Mesenchymal stem cell (in vitro differentiated cells and primary cell): ENCODE results near the gene SPINT2. TPM values are rescaled to one million over a fixed set of nuclear protein-coding genes. Genes with fewer than 3 reads are reported as not detected.

Experiments
- DNase-seq: peaks from one replicate; pipeline ENCODE4 v3.0.0-alpha.2; 2013
- H2AFZ ChIP-seq: one replicate; pipeline ENCODE4 v1.6.1; 2013; ENCODE audit warnings: low read depth, mild to moderate bottlenecking, control low read depth, inconsistent platforms, low read length, moderate library complexity
- H2AK5ac ChIP-seq: 2 replicates; pipeline ENCODE4 v1.6.1; 2013; ENCODE audit warnings: low read length, moderate library complexity, mild to moderate bottlenecking, inconsistent platforms; ENCODE audit not compliant: severe bottlenecking
- H2BK120ac ChIP-seq: one replicate; pipeline ENCODE4 v1.6.1; 2013; ENCODE audit warnings: low read depth, mild to moderate bottlenecking, inconsistent platforms, low read length, moderate library complexity
- H2BK12ac ChIP-seq, 2 experiments: one replicate each; pipeline ENCODE4 v1.6.1; 2013; ENCODE audit warnings: inconsistent platforms in 2 of 2, low read length in 2 of 2, mild to moderate bottlenecking in 2 of 2, moderate library complexity in 2 of 2, control low read depth in 1 of 2
- H2BK15ac ChIP-seq: one replicate; pipeline ENCODE4 v1.6.1; 2013; ENCODE audit warnings: mild to moderate bottlenecking, low read depth, inconsistent platforms; ENCODE audit not compliant: poor library complexity, severe bottlenecking
- H2BK5ac ChIP-seq: 2 replicates; pipeline ENCODE4 v1.6.1; 2013; ENCODE audit warnings: low read depth, mild to moderate bottlenecking, low read length, control low read depth, inconsistent platforms; ENCODE audit not compliant: poor library complexity, severe bottlenecking
- H3K14ac ChIP-seq, 2 experiments: one replicate each; pipeline ENCODE4 v1.6.1; 2013; ENCODE audit warnings: inconsistent platforms in 2 of 2, low read length in 2 of 2, control low read depth in 1 of 2, mild to moderate bottlenecking in 1 of 2, moderate library complexity in 1 of 2
- H3K18ac ChIP-seq, 2 experiments: one replicate each; pipeline ENCODE4 v1.6.1; 2013; ENCODE audit warnings: inconsistent platforms in 2 of 2, low read length in 2 of 2, control low read depth in 1 of 2, low read depth in 1 of 2, mild to moderate bottlenecking in 1 of 2
- H3K23ac ChIP-seq, 2 experiments: one replicate each; pipeline ENCODE4 v1.6.1; 2013; ENCODE audit warnings: inconsistent platforms in 2 of 2, low read length in 2 of 2, mild to moderate bottlenecking in 2 of 2, moderate library complexity in 2 of 2, control low read depth in 1 of 2
- H3K27ac ChIP-seq: 2 replicates; pipeline ENCODE4 v1.5.1; 2013; ENCODE audit warnings: mild to moderate bottlenecking, moderate library complexity, low read length, control low read depth, inconsistent platforms; ENCODE audit not compliant: poor library complexity, severe bottlenecking
- H3K27me3 ChIP-seq, 2 experiments: 2 replicates each; pipeline versions ENCODE4 v1.6.1 to v1.7.0; 2013; ENCODE audit warnings: low read length in 2 of 2, mild to moderate bottlenecking in 2 of 2, moderate library complexity in 2 of 2, control low read depth in 1 of 2, inconsistent platforms in 1 of 2; ENCODE audit not compliant: control insufficient read depth in 1 of 2, insufficient read depth in 1 of 2
- H3K36me3 ChIP-seq, 2 experiments: 2 replicates each; pipeline versions ENCODE4 v1.6.1 to v1.7.0; 2013; ENCODE audit warnings: low read length in 2 of 2, control low read depth in 1 of 2, inconsistent platforms in 1 of 2, low read depth in 1 of 2, mild to moderate bottlenecking in 1 of 2; ENCODE audit not compliant: insufficient read depth in 2 of 2, control insufficient read depth in 1 of 2
- H3K4ac ChIP-seq, 2 experiments: one replicate each; pipeline ENCODE4 v1.6.1; 2013; ENCODE audit warnings: inconsistent platforms in 2 of 2, low read length in 2 of 2, mild to moderate bottlenecking in 2 of 2, moderate library complexity in 2 of 2, control low read depth in 1 of 2, low read depth in 1 of 2
- H3K4me1 ChIP-seq: 2 replicates; pipeline ENCODE4 v1.6.1; 2013; ENCODE audit warnings: low read depth, low read length, control low read depth; ENCODE audit not compliant: control insufficient read depth, insufficient read depth
- H3K4me2 ChIP-seq: 2 replicates; pipeline ENCODE4 v1.6.1; 2013; ENCODE audit warnings: low read length, mild to moderate bottlenecking, inconsistent platforms; ENCODE audit not compliant: poor library complexity, severe bottlenecking
- H3K4me3 ChIP-seq, 2 experiments: 2 replicates each; pipeline versions ENCODE4 v1.5.1 to v1.7.0; 2013; ENCODE audit warnings: low read length in 2 of 2, mild to moderate bottlenecking in 2 of 2, control low read depth in 1 of 2, low read depth in 1 of 2; ENCODE audit not compliant: insufficient read depth in 1 of 2
- H3K79me1 ChIP-seq: replicated peaks from 2 replicates; pipeline ENCODE4 v1.6.1; 2013; ENCODE audit warnings: mild to moderate bottlenecking, control low read depth, low read length, inconsistent platforms; ENCODE audit not compliant: poor library complexity, severe bottlenecking
- H3K9ac ChIP-seq: 2 replicates; pipeline ENCODE4 v1.7.0; 2013; ENCODE audit warnings: mild to moderate bottlenecking, low read length, moderate library complexity
- H3K9me3 ChIP-seq: 2 replicates; pipeline ENCODE4 v1.7.0; 2013; ENCODE audit warnings: mild to moderate bottlenecking, low read length; ENCODE audit not compliant: control insufficient read depth
- H4K8ac ChIP-seq: one replicate; pipeline ENCODE4 v1.6.1; 2013; ENCODE audit warnings: inconsistent platforms, mild to moderate bottlenecking, low read length, moderate library complexity
- H4K91ac ChIP-seq: one replicate; pipeline ENCODE4 v1.6.1; 2013; ENCODE audit warnings: mild to moderate bottlenecking, low read length, inconsistent platforms
- WGBS: methylation state at CpG from one replicate; pipeline ENCODE4 v1.1.7; 2013; ENCODE audit warnings: mixed read lengths; 5-methylcytosine and 5-hydroxymethylcytosine counted together
- polyA plus RNA-seq, 2 experiments: library from polyadenylated mRNA; stranded (reverse); fragments of 200-250 nt; gene quantifications; one replicate each; pipeline ENCODE4 v1.2.3, GENCODE V29; 2013

Gene SPINT2
- 6.9 TPM for polyA plus RNA-seq (2013, experiment 1 of 2)
- 7.6 TPM for polyA plus RNA-seq (2013, experiment 2 of 2)

- WGBS = 8% methylated on average over 61 of the region's 78 CpGs
- Histone ChIP-seq H3K9ac (no peak within 1 kb of the TSS), H3K79me1 (peaks cover 2% of the 10 kb centered on the region)
Observed at GRCh38 chr19:38264486-38265212, at the start of gene SPINT2. Gene SPINT2 (plus strand): TSS chr19:38264573. CDS start chr19:38264893, 320 bp downstream.

GRCh38 chr19:38216785-38217641 lies 47.4 kb upstream of the SPINT2 start:
- Histone ChIP-seq H3K79me1 (no peaks in the 10 kb centered on the region), H3K4me2 (no peak overlapping the region), H2BK12ac (no peak overlapping the region), H3K27ac (no peak overlapping the region), H3K9me3 (no peaks in the 10 kb centered on the region), H3K9ac (no peak overlapping the region), H2AK5ac (no peak overlapping the region), H3K27me3 (no peaks in the 10 kb centered on the region), H2BK5ac (no peak overlapping the region), H2AFZ (no peak overlapping the region), H2BK15ac (no peak overlapping the region), H3K14ac (no peak overlapping the region), H3K4ac (no peak overlapping the region), H3K23ac (no peak overlapping the region), H3K18ac (no peak overlapping the region), H4K91ac (no peak overlapping the region), H3K4me1 (peaks cover 13% of the 10 kb centered on the region), H4K8ac (no peak overlapping the region), H2BK120ac (no peak overlapping the region), H3K4me3 (no peak overlapping the region), H3K36me3 (peaks cover 0 to 10% of the 10 kb centered on the region in 2 experiments)
- 83% methylated on average over 13 of the region's 26 CpGs for WGBS
- DNase-seq = no peak

More at GRCh38 chr19:38264486-38265212, at the start of gene SPINT2:
- H3K23ac ChIP-seq = peak within 1 kb of the TSS; percentile 79 to 80
- peak within 1 kb of the TSS; percentile 37 to 60 for H3K4ac ChIP-seq
- H3K4me1 ChIP-seq = peaks cover 44% of the 10 kb centered on the region
- peak within 1 kb of the TSS; percentile 75 for H3K27ac ChIP-seq
- peak within 1 kb of the TSS; percentile 52 to 86 for H3K18ac ChIP-seq
- H3K36me3 ChIP-seq = no peaks in the 10 kb centered on the region
- H3K4me3 ChIP-seq = peak within 1 kb of the TSS; percentile 74 to 75
- peak within 1 kb of the TSS; percentile 35 for H2BK5ac ChIP-seq
- H3K14ac ChIP-seq = peak within 1 kb of the TSS in 1 of 2 experiments; percentile 19
- DNase-seq = no peak
- H3K4me2 ChIP-seq = peak within 1 kb of the TSS; percentile 96
- peak within 1 kb of the TSS; percentile 95 for H4K8ac ChIP-seq
- peak within 1 kb of the TSS; percentile 64 to 66 for H2BK12ac ChIP-seq
- peak within 1 kb of the TSS; percentile 67 for H4K91ac ChIP-seq
- peak within 1 kb of the TSS; percentile 62 for H2BK15ac ChIP-seq
- H3K27me3 ChIP-seq = peaks cover 0 to 26% of the 10 kb centered on the region in 2 experiments
- peak within 1 kb of the TSS; percentile 50 for H2AK5ac ChIP-seq
- peak within 1 kb of the TSS; percentile 60 for H2AFZ ChIP-seq
- H3K9me3 ChIP-seq = no peaks in the 10 kb centered on the region
- H2BK120ac ChIP-seq = peak within 1 kb of the TSS; percentile 73

GRCh38 chr19:38218204-38218603 lies 46.2 kb upstream of the SPINT2 start:
- Histone ChIP-seq H3K9me3 (no peaks in the 10 kb centered on the region), H2BK120ac (no peak overlapping the region), H3K4me2 (no peak overlapping the region), H2BK15ac (no peak overlapping the region), H2BK12ac (no peak overlapping the region), H2AK5ac (no peak overlapping the region), H3K23ac (no peak overlapping the region), H3K4ac (no peak overlapping the region), H3K27me3 (peaks cover 0 to 5% of the 10 kb centered on the region in 2 experiments), H2AFZ (no peak overlapping the region), H3K27ac (no peak overlapping the region), H2BK5ac (no peak overlapping the region), H4K8ac (no peak overlapping the region), H3K18ac (no peak overlapping the region), H4K91ac (no peak overlapping the region), H3K4me1 (peaks cover 16% of the 10 kb centered on the region), H3K79me1 (no peaks in the 10 kb centered on the region), H3K9ac (no peak overlapping the region), H3K14ac (no peak overlapping the region), H3K4me3 (no peak overlapping the region), H3K36me3 (peaks cover 0 to 10% of the 10 kb centered on the region in 2 experiments)
- no peak for DNase-seq
- 97% methylated on average over 3 of the region's 3 CpGs for WGBS

GRCh38 chr19:38219221-38219620 lies 45.2 kb upstream of the SPINT2 start:
- Histone ChIP-seq H3K36me3 (peaks cover 0 to 10% of the 10 kb centered on the region in 2 experiments), H3K4me1 (peaks cover 11% of the 10 kb centered on the region), H3K79me1 (no peaks in the 10 kb centered on the region), H3K9ac (no peak overlapping the region), H3K4me3 (no peak overlapping the region), H2BK15ac (no peak overlapping the region), H4K8ac (no peak overlapping the region), H3K18ac (no peak overlapping the region), H3K4ac (no peak overlapping the region), H3K27me3 (peaks cover 0 to 9% of the 10 kb centered on the region in 2 experiments), H4K91ac (no peak overlapping the region), H2BK5ac (no peak overlapping the region), H3K14ac (no peak overlapping the region), H2AK5ac (no peak overlapping the region), H2AFZ (no peak overlapping the region), H3K23ac (no peak overlapping the region), H2BK12ac (no peak overlapping the region), H3K4me2 (no peak overlapping the region), H3K27ac (no peak overlapping the region), H2BK120ac (no peak overlapping the region), H3K9me3 (no peaks in the 10 kb centered on the region)
- 94% methylated on average over 10 of the region's 10 CpGs for WGBS
- DNase-seq = no peak
